WTC11 (cell line): ENCODE measurements around the gene AKT2. TPM values are rescaled to one million over a fixed set of nuclear protein-coding genes. Genes with fewer than 3 reads are reported as not detected.
A peak's percentile ranks its signal among the peaks of the same experiment; 100 is the strongest.

Experiments
- ARID4B ChIP-seq: sonication (generic); formaldehyde crosslinking; IDR thresholded peaks from 2 replicates; pipeline ENCODE4 v1.8.0; 2023; ENCODE audit warnings: missing genetic modification reagents, mild to moderate bottlenecking, borderline replicate concordance
- JUN ChIP-seq: sonication (generic); formaldehyde crosslinking; IDR thresholded peaks from 2 replicates; pipeline ENCODE4 v1.8.0; 2023; ENCODE audit warnings: mild to moderate bottlenecking, missing genetic modification reagents
- NR3C1 ChIP-seq: sonication (generic); formaldehyde crosslinking; conservative IDR thresholded peaks from 2 replicates; pipeline ENCODE4 v1.8.1; 2023; ENCODE audit warnings: low read depth, mild to moderate bottlenecking, missing genetic modification reagents
- RELA ChIP-seq: sonication (generic); formaldehyde crosslinking; IDR thresholded peaks from 2 replicates; pipeline ENCODE4 v1.8.1; 2022; ENCODE audit warnings: missing genetic modification reagents, mild to moderate bottlenecking, borderline replicate concordance
- RORB ChIP-seq: fragments of 250-450 bp; sonication (Bioruptor Pico); IDR thresholded peaks from 2 replicates; pipeline ENCODE4 v1.9.0; 2021; ENCODE audit warnings: mild to moderate bottlenecking
- SP1 ChIP-seq: sonication (generic); formaldehyde crosslinking; conservative IDR thresholded peaks from 2 replicates; pipeline ENCODE4 v1.8.1; 2022; ENCODE audit warnings: missing genetic modification reagents
- ZNF396 ChIP-seq: fragments of 250-450 bp; sonication (Bioruptor Pico); IDR thresholded peaks from 2 replicates; pipeline ENCODE4 v1.8.0; 2021; ENCODE audit warnings: mild to moderate bottlenecking, moderate library complexity, borderline replicate concordance
- total RNA-seq: library from RNA; stranded (reverse); gene quantifications from 3 replicates; pipeline ENCODE4 v1.2.3, GENCODE V29; 2021
- TF ChIP-seq, protein P1 (sequence below): fragments of 250-450 bp; sonication (Bioruptor Pico); IDR thresholded peaks from 2 replicates; pipeline ENCODE4 v1.9.0; 2021; ENCODE audit warnings: mild to moderate bottlenecking, borderline replicate concordance
- TF ChIP-seq, protein P2 (sequence below): fragments of 250-450 bp; sonication (Bioruptor Pico); IDR thresholded peaks from 2 replicates; pipeline ENCODE4 v1.9.0; 2021; ENCODE audit warnings: mild to moderate bottlenecking
- TF ChIP-seq, protein P3 (sequence below): sonication (generic); formaldehyde crosslinking; IDR thresholded peaks from 2 replicates; pipeline ENCODE4 v1.8.1; 2023; ENCODE audit warnings: mild to moderate bottlenecking, missing genetic modification reagents, moderate library complexity
- TF ChIP-seq, protein P4 (sequence below): fragments of 200-600 bp; IDR thresholded peaks from 2 replicates; pipeline ENCODE4 v1.8.0; 2022; ENCODE audit warnings: antibody characterized with exemption
- TF ChIP-seq, protein P5 (sequence below): sonication (generic); formaldehyde crosslinking; IDR thresholded peaks from 2 replicates; pipeline ENCODE4 v1.8.1; 2023; ENCODE audit warnings: mild to moderate bottlenecking, missing genetic modification reagents
- TF ChIP-seq, protein P6 (sequence below): sonication (generic); formaldehyde crosslinking; IDR thresholded peaks from 2 replicates; pipeline ENCODE4 v1.8.0; 2023; ENCODE audit warnings: missing genetic modification reagents

Gene AKT2
- total RNA-seq, 1 experiment from 2014 or later, result 156 TPM

DNA sequence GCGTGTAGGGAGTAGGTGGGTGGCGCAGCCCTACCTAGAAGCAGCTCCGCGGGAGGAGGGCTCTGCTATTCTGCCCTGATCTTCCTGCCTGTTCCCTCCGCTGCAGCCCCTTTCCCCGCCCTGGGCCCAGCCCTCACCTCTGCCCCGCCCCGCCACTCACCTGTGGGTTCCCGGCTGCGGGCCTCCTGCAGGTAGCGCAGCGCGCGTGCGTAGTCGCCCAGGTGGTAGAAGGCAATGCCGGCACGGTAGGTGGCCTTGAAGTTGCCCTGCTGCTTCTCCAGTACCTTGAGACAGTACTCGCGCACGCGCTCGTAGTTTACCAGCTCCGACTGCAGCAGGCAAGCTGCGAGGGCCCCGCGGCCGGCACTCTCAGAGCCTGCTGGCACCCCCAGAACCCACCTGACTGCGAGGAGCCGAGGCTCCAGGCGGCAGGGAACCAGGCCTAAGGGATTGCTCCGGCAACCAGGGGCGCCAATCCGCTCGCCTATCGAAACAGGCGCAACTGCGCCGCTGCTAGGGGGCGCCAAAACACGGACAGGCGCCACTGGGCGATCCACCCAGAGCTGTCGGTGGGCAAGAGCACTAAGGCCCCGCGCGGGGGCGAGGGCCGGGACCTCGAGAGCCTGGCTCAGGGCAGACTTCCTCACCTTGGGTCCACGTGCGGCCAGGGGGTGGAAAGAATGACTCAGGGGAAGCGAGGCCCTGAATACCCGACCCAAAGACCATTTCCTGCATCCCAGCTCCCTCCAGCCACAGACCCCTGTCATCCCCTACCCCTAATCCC, 67.9 kb downstream of the AKT2 start (continued):
- TF ChIP-seq, protein P1, sequence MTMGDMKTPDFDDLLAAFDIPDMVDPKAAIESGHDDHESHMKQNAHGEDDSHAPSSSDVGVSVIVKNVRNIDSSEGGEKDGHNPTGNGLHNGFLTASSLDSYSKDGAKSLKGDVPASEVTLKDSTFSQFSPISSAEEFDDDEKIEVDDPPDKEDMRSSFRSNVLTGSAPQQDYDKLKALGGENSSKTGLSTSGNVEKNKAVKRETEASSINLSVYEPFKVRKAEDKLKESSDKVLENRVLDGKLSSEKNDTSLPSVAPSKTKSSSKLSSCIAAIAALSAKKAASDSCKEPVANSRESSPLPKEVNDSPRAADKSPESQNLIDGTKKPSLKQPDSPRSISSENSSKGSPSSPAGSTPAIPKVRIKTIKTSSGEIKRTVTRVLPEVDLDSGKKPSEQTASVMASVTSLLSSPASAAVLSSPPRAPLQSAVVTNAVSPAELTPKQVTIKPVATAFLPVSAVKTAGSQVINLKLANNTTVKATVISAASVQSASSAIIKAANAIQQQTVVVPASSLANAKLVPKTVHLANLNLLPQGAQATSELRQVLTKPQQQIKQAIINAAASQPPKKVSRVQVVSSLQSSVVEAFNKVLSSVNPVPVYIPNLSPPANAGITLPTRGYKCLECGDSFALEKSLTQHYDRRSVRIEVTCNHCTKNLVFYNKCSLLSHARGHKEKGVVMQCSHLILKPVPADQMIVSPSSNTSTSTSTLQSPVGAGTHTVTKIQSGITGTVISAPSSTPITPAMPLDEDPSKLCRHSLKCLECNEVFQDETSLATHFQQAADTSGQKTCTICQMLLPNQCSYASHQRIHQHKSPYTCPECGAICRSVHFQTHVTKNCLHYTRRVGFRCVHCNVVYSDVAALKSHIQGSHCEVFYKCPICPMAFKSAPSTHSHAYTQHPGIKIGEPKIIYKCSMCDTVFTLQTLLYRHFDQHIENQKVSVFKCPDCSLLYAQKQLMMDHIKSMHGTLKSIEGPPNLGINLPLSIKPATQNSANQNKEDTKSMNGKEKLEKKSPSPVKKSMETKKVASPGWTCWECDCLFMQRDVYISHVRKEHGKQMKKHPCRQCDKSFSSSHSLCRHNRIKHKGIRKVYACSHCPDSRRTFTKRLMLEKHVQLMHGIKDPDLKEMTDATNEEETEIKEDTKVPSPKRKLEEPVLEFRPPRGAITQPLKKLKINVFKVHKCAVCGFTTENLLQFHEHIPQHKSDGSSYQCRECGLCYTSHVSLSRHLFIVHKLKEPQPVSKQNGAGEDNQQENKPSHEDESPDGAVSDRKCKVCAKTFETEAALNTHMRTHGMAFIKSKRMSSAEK (CRISPR knock-in tag), result no peak
- TF ChIP-seq, protein P2, sequence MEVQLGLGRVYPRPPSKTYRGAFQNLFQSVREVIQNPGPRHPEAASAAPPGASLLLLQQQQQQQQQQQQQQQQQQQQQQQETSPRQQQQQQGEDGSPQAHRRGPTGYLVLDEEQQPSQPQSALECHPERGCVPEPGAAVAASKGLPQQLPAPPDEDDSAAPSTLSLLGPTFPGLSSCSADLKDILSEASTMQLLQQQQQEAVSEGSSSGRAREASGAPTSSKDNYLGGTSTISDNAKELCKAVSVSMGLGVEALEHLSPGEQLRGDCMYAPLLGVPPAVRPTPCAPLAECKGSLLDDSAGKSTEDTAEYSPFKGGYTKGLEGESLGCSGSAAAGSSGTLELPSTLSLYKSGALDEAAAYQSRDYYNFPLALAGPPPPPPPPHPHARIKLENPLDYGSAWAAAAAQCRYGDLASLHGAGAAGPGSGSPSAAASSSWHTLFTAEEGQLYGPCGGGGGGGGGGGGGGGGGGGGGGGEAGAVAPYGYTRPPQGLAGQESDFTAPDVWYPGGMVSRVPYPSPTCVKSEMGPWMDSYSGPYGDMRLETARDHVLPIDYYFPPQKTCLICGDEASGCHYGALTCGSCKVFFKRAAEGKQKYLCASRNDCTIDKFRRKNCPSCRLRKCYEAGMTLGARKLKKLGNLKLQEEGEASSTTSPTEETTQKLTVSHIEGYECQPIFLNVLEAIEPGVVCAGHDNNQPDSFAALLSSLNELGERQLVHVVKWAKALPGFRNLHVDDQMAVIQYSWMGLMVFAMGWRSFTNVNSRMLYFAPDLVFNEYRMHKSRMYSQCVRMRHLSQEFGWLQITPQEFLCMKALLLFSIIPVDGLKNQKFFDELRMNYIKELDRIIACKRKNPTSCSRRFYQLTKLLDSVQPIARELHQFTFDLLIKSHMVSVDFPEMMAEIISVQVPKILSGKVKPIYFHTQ (CRISPR knock-in tag), result no peak
- TF ChIP-seq JUN (CRISPR knock-in tag), result no peak
- TF ChIP-seq NR3C1 (CRISPR knock-in tag), result no peak
- no peak for TF ChIP-seq ARID4B
- TF ChIP-seq, protein P3, sequence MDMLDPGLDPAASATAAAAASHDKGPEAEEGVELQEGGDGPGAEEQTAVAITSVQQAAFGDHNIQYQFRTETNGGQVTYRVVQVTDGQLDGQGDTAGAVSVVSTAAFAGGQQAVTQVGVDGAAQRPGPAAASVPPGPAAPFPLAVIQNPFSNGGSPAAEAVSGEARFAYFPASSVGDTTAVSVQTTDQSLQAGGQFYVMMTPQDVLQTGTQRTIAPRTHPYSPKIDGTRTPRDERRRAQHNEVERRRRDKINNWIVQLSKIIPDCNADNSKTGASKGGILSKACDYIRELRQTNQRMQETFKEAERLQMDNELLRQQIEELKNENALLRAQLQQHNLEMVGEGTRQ, result no peak
- no peak for TF ChIP-seq ZNF396
- no peak for TF ChIP-seq RORB (CRISPR knock-in tag)
- 0 out of 2 replicates have a peak, but pooled peaks have one; percentile 33 for TF ChIP-seq RELA (CRISPR knock-in tag)
- TF ChIP-seq, protein P4, sequence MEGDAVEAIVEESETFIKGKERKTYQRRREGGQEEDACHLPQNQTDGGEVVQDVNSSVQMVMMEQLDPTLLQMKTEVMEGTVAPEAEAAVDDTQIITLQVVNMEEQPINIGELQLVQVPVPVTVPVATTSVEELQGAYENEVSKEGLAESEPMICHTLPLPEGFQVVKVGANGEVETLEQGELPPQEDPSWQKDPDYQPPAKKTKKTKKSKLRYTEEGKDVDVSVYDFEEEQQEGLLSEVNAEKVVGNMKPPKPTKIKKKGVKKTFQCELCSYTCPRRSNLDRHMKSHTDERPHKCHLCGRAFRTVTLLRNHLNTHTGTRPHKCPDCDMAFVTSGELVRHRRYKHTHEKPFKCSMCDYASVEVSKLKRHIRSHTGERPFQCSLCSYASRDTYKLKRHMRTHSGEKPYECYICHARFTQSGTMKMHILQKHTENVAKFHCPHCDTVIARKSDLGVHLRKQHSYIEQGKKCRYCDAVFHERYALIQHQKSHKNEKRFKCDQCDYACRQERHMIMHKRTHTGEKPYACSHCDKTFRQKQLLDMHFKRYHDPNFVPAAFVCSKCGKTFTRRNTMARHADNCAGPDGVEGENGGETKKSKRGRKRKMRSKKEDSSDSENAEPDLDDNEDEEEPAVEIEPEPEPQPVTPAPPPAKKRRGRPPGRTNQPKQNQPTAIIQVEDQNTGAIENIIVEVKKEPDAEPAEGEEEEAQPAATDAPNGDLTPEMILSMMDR, result peak; percentile 65
- peak; percentile 38; the same call in 1 of the 2 replicates for TF ChIP-seq SP1
- TF ChIP-seq, protein P5, sequence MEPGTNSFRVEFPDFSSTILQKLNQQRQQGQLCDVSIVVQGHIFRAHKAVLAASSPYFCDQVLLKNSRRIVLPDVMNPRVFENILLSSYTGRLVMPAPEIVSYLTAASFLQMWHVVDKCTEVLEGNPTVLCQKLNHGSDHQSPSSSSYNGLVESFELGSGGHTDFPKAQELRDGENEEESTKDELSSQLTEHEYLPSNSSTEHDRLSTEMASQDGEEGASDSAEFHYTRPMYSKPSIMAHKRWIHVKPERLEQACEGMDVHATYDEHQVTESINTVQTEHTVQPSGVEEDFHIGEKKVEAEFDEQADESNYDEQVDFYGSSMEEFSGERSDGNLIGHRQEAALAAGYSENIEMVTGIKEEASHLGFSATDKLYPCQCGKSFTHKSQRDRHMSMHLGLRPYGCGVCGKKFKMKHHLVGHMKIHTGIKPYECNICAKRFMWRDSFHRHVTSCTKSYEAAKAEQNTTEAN (CRISPR knock-in tag), result no peak
- TF ChIP-seq, protein P6, sequence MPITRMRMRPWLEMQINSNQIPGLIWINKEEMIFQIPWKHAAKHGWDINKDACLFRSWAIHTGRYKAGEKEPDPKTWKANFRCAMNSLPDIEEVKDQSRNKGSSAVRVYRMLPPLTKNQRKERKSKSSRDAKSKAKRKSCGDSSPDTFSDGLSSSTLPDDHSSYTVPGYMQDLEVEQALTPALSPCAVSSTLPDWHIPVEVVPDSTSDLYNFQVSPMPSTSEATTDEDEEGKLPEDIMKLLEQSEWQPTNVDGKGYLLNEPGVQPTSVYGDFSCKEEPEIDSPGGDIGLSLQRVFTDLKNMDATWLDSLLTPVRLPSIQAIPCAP (CRISPR knock-in tag), result no peak
